ENCODE results near the gene LATS2.
"Not testable (repeated sequence)": the region's sequence is repeated elsewhere in the genome, so short reads cannot be mapped to it uniquely, and the experiment has no call there.

The LATS2 gene

DNA sequence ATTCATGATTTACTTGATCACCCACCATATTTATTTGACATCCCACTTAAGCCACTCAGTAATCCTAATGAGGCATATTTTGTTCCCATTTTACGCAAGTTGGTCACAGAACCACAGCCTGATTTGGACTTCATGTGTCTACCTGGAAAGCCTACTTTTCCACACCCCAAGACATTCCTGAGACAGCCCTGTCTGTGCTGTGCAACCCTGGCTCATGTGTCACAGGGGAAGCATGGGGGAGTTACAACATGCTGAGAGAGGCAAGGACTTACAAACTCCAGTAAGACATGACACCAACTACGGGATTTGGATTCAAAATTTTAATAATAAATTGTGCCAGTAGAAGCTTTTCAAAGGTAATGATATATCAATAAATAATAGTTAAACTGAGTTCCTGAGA lies 88.7 kb downstream of the LATS2 start:
- no peak for DNase-seq (ENCODE audit: insufficient read length, low spot score)
- no peak for FAIRE-seq

GRCh38 chr13:20969182-20969581 lies 92.2 kb downstream of the LATS2 start:
- DNase-seq (ENCODE audit: insufficient read length, low spot score) (no peak), FAIRE-seq (no peak)

DNA sequence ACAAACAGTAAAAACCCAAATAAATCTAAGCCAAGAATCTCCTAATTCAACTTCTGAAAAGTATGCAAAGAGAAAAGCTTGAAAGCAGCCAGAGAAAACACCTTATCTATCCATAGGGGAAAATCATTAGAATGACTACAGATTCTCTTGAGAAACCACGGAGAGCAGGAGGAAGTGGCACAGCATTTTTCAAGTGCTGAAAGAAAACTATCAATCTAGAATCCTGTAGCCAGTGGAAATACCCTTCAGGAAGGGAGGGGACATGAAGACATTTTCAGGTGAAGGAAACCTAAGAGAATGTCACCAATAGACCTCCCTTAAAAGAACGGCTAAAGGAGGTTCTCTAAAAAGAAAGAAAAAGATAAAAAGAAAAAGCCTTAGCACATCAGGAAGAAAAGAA lies 92.6 kb downstream of the LATS2 start:
- no peak for FAIRE-seq
- DNase-seq (ENCODE audit: insufficient read length, low spot score) = no peak

GRCh38 chr13:20967340-20967739 lies 94.0 kb downstream of the LATS2 start:
- no peak for FAIRE-seq
- DNase-seq (ENCODE audit: insufficient read length, low spot score) = no peak

GRCh38 chr13:20964904-20965303 lies 96.5 kb downstream of the LATS2 start:
- no peak for FAIRE-seq
- no peak for DNase-seq (ENCODE audit: insufficient read length, low spot score)

DNA sequence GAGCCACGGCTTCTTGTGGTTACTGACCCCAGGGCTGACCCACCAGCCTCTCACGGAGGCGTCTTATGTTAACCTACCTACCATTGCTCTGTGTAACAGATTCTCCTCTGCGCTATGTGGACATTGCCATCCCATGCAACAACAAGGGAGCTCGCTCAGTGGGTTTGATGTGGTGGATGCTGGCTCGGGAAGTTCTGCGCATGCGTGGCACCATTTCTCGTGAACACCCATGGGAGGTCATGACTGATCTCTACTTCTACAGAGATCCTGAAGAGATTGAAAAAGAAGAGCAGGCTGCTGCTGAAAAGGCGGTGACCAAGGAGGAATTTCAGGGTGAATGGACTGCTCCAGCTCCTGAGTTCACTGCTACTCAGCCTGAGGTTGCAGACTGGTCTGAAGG lies 99.7 kb downstream of the LATS2 start:
- not testable (repeated sequence) for FAIRE-seq; DNase-seq (ENCODE audit: insufficient read length, low spot score)

DNA sequence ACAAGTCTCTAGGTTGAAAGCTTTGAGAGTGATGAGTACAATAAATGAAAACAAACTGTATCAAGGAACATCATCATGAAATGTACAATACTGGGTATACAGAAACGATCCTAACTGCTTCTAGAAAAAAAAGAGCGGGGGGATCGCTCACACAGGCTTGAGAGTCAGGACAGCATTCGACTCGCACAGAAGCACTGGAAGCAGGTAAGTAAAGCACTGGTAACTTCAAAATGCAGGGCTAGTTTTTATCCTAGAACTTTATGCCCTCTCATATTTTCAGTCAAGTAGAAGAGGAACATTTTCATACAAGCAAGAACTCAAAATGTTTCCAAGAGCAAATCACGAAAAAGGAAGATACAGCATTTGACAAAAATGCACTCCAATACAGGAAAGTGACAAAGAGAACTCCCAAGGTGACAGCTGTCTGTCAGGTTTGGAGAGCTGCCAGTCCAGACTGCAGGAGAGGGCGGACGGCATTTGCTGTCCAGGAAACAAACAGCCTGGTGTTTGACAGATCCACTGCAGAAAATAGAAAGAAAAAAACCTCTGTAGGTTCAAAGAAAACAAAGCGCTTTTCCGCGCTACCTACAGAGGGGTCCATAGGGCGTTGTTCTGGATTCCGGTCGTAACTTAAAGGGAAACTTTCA lies 100.6 kb downstream of the LATS2 start:
- no peak for DNase-seq (ENCODE audit: insufficient read length, low spot score)
- no peak for FAIRE-seq

- DNase-seq (ENCODE audit: insufficient read length, low spot score); FAIRE-seq: not testable (repeated sequence)
These were observed 104.3 kb downstream of the LATS2 start for GRCh38 chr13:20957049-20957620.

DNA sequence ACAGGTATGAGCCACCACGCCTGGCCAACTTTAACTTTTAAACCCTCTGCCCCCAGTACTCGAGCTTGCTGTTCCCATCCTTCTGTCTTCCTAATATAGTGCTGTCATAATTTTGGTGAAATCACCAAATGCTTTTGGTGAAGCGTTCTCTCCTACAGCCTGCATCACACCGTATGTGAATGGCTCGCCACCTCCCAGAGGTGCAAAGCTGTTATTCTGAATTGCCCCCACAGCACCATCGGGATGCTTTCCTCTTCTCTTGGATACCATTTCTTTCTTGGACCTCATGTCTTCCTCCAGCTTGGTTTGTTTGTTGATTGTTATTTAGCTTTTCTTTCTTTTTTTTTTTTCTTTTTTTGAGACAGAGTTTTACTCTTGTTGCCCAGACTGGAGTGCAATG lies 105.9 kb downstream of the LATS2 start:
- DNase-seq (ENCODE audit: insufficient read length, low spot score) (no peak), FAIRE-seq (no peak)

DNA sequence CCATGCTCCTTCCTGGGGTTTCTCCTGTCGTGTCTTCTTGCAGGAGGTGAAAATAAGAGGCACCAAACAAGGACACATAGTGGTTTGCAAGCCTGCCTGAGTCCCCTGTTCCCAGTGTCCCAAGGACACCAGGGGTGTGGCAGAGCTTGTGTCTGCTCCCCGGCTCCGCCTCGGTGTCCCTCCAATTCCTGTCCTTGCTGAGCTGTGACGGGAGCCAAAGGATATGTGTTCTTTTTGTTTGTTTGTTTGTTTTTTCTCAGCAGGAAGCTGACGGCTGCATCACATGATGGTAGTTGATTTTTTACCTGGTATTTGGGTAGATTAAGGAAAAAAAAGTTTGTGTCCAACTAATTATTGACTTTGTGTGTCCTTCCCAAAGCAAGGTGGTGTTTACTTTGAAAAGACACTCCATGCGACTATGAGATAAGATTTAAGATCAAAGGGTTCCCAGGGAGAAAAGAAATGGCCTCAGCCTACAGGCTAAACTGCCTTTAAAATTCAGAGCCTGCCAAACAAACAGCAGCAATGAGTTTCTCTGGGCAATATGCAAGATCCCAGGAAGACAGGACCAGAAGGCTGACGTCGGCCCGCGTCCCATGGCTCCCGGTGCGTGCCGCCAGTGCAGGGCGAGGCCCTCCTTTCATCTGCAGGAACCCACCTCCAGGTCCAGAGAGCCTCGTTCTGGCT lies 108.0 kb downstream of the LATS2 start:
- DNase-seq (ENCODE audit: insufficient read length, low spot score) = no peak
- FAIRE-seq = no peak

- FAIRE-seq = no peak
These were observed 108.5 kb downstream of the LATS2 start for GRCh38 chr13:20952838-20953237.

GRCh38 chr13:20948001-20948400 lies 113.4 kb downstream of the LATS2 start:
- not testable (repeated sequence) for DNase-seq (ENCODE audit: insufficient read length, low spot score); FAIRE-seq

More at GRCh38 chr13:20952838-20953237, 108.5 kb downstream of the LATS2 start:
- DNase-seq (ENCODE audit: insufficient read length, low spot score) = no peak

DNA sequence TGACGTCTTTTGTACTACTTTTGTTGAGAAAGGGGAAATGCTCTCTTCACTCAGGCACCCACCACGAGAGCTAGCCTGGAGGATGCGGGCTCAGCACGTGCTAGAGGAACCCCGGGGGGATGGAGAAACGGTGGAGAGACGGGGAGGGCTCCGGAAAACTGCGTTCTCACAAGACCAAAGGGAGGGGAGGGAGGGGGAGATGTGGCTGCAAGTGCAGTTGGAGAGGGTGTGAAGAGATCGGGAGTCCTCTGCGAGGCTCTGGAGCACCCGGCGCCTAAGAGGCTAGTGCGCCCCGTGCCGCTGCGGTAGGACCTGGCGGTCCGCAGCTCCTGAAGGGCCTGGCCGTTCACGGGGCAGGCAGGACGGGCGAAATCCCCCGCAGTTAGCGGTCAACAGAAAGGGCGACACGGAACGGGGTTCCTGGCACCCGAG lies 115.4 kb downstream of the LATS2 start:
- no peak for FAIRE-seq
- no peak for DNase-seq (ENCODE audit: insufficient read length, low spot score)

GRCh38 chr13:20942938-20943559 lies 118.3 kb downstream of the LATS2 start:
- DNase-seq (ENCODE audit: insufficient read length, low spot score) (no peak), FAIRE-seq (no peak)

- not testable (repeated sequence) for FAIRE-seq; DNase-seq (ENCODE audit: insufficient read length, low spot score)
These were observed 120.9 kb downstream of the LATS2 start for GRCh38 chr13:20940511-20940910.

- DNase-seq (ENCODE audit: insufficient read length, low spot score) = no peak
- FAIRE-seq = no peak
These were observed 121.3 kb downstream of the LATS2 start for GRCh38 chr13:20940083-20940482.

DNA sequence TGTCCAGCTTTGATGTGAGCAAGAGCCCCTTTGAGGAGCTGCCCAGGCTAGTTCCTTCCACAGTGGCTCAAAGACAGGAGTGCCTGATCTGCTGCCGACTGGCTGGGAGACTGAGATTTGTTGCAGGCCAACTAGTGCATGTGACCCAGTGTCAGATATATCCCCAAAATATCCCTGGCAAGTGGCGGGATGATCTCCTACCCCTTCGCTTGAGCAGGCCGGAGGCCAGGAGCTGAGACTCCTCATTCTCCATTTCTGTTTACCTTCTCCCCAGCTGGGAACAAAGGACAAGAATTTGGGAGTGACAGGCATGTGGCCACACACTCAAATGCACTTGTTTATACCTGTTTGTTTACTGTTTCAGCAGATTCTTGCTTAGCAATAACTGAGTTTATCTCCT lies 121.7 kb downstream of the LATS2 start:
- DNase-seq (ENCODE audit: insufficient read length, low spot score) (no peak), FAIRE-seq (no peak)

GRCh38 chr13:20938302-20938701 lies 123.1 kb downstream of the LATS2 start:
- DNase-seq (ENCODE audit: insufficient read length, low spot score) = no peak
- FAIRE-seq = no peak

DNA sequence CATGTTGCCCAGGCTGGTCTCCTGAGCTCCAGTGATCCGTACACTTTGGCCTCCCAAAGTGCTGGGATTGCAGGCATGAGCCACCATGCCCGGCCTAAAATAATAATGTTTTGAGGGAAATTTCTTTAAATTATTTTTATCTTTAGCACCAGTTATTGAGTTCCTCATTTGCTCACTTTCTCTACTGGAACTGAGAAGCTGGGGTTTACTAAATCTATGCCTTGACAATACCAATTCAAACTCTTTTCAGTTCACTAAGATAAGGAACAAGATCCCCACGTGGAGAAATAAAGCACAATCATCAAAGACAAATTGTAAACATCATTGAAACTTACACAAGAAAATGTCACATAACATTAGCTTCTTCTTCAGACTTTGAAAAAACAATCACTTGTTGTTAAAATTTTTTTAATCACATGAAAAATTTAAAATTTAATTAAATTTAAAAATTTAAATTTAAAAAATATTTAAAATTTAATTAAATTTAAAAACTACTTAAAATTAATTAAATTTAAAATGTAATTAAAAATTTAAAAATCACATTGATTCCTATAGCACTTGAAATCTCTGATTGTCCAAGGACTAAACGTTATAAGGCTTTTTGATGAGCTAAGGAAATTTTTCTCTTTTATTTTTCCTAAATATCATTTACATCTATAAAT lies 133.7 kb downstream of the LATS2 start:
- FAIRE-seq = no peak
- no peak for DNase-seq (ENCODE audit: insufficient read length, low spot score)

DNA sequence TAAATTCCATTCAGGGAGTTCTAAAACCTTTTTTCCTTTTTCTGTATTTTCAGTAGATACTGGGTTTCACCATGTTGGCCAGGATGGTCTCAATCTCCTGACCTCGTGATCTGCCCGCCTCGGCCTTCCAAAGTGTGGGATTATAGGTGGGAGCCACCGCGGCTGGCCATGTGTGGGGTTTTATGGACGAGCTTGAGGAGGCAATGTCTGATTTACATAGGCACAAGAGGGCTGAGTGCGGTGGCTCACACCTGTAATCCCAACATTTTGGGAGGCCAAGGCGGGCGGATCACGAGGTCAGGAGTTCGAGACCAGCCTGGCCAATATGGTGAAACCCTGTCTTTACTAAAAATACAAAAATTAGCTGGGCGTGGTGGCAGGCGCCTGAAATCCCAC lies 136.0 kb downstream of the LATS2 start:
- not testable (repeated sequence) for DNase-seq (ENCODE audit: insufficient read length, low spot score); FAIRE-seq

All from GM19239 (cell line).